OCI-LY7 (cell line): ENCODE data around the gene RBKS.

ENCODE experiments used
- EZH2phosphoT487 ChIP-seq: fragments of 200-600 bp; sonication (generic); IDR thresholded peaks from 2 replicates; pipeline ENCODE4 v1.6.1; 2018; ENCODE audit warnings: low read depth, borderline replicate concordance, mild to moderate bottlenecking, mixed run types, antibody characterized with exemption, low read length, moderate library complexity, mixed read lengths
- TF ChIP-seq, protein P1 (sequence below): fragments of 200-600 bp; sonication (generic); conservative IDR thresholded peaks from 2 replicates; pipeline ENCODE4 v1.5.1; 2014; ENCODE audit warnings: mild to moderate bottlenecking, antibody characterized with exemption, low read length, moderate library complexity, mixed read lengths

DNA sequence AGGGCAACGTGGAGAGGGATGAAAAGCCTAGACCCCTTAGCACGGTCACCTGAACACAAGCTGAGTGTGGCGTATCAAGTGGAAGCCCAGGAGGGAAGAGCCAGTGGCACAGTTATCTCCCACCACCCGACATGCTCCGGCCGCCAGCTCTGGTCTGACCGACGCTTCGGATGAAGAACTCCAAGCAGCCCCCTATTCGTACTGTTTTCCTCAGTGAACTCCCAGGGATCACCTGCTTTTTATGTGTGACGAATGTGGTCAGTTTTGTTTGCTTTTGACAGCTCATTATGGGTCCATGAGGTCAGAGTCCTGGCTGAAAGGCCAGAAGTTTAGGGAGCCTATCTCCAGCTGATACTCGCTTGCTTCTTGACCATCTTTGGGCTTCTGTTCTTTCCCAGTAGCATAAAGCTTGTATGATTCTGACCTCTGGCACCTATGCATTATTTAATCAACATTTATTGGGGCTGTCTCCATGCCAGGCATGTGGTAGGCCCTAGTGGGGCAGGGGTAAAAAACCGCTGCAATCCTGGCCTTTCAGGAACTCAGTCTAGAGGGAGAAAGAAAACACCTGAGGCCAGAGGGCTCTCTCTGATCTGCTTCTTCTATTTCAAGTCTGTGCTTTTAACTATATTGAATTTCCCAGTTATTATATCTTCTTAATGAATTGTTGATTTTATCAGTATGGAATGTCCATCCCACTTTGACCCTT lies 151.7 kb downstream of the RBKS start:
- TF ChIP-seq, protein P1, sequence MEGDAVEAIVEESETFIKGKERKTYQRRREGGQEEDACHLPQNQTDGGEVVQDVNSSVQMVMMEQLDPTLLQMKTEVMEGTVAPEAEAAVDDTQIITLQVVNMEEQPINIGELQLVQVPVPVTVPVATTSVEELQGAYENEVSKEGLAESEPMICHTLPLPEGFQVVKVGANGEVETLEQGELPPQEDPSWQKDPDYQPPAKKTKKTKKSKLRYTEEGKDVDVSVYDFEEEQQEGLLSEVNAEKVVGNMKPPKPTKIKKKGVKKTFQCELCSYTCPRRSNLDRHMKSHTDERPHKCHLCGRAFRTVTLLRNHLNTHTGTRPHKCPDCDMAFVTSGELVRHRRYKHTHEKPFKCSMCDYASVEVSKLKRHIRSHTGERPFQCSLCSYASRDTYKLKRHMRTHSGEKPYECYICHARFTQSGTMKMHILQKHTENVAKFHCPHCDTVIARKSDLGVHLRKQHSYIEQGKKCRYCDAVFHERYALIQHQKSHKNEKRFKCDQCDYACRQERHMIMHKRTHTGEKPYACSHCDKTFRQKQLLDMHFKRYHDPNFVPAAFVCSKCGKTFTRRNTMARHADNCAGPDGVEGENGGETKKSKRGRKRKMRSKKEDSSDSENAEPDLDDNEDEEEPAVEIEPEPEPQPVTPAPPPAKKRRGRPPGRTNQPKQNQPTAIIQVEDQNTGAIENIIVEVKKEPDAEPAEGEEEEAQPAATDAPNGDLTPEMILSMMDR, result no peak
- TF ChIP-seq EZH2phosphoT487, result no peak
